Common myeloid progenitor, CD34-positive (primary cell): ENCODE results near the gene BTBD16.

Experiments
- CTCF ChIA-PET: fragments of 350-600 bp; sonication (Branson Sonifier 250); formaldehyde crosslinking; loops from one replicate; lab custom pipeline; 2021; ENCODE audit warnings: antibody characterized with exemption; lab: Charles Lee
- POLR2A ChIA-PET: fragments of 350-600 bp; sonication (Branson Sonifier 250); formaldehyde crosslinking; loops from one replicate; lab custom pipeline; 2021; ENCODE audit warnings: antibody characterized with exemption; lab: Charles Lee
- DNase-seq, 3 donors: peaks; one replicate each; pipeline versions ENCODE4 v3.0.0 to v3.0.0-alpha.2; 2013
- H3K27ac ChIP-seq, 2 experiments: 1 replicate in 1 of 2; 2 replicates in 1 of 2; pipeline ENCODE4 v1.7.0; 2013; ENCODE audit warnings: inconsistent platforms in 2 of 2, low read length in 2 of 2, mild to moderate bottlenecking in 2 of 2, low read depth in 1 of 2, moderate library complexity in 1 of 2; ENCODE audit not compliant: severe bottlenecking in 2 of 2, insufficient read depth in 1 of 2, poor library complexity in 1 of 2
- H3K27me3 ChIP-seq, 5 experiments: replicated peaks in 2 of 5; 1 replicate in 3 of 5; 2 replicates in 2 of 5; pipeline versions ENCODE4 v1.6.1 to v1.7.0; 2013; ENCODE audit warnings: low read length in 4 of 5, mild to moderate bottlenecking in 2 of 5, moderate library complexity in 2 of 5, inconsistent platforms in 1 of 5; ENCODE audit not compliant: insufficient read depth in 5 of 5, control insufficient read depth in 4 of 5
- H3K36me3 ChIP-seq, 4 experiments: 1 replicate in 2 of 4; 2 replicates in 2 of 4; pipeline versions ENCODE4 v1.6.1 to v1.7.0; 2013; ENCODE audit warnings: low read length in 3 of 4, control low read depth in 1 of 4, mild to moderate bottlenecking in 1 of 4; ENCODE audit not compliant: control insufficient read depth in 4 of 4, insufficient read depth in 4 of 4
- H3K4me1 ChIP-seq, 4 experiments: 1 replicate in 3 of 4; 2 replicates in 1 of 4; pipeline versions ENCODE4 v1.6.1 to v1.7.1; 2013; ENCODE audit warnings: low read length in 3 of 4, mild to moderate bottlenecking in 3 of 4, control low read depth in 1 of 4, inconsistent platforms in 1 of 4, moderate library complexity in 1 of 4; ENCODE audit not compliant: control insufficient read depth in 4 of 4, insufficient read depth in 4 of 4; ENCODE audit errors: control extremely low read depth in 1 of 4
- H3K4me3 ChIP-seq, 7 experiments: 1 replicate in 4 of 7; 2 replicates in 3 of 7; pipeline versions ENCODE4 v1.5.1 to v1.7.0; 2013; ENCODE audit warnings: mild to moderate bottlenecking in 7 of 7, low read length in 6 of 7, moderate library complexity in 6 of 7, inconsistent platforms in 2 of 7, low read depth in 2 of 7, control low read depth in 1 of 7; ENCODE audit not compliant: insufficient read depth in 4 of 7, control insufficient read depth in 1 of 7; ENCODE audit errors: extremely low read depth in 1 of 7
- H3K9me3 ChIP-seq, 5 experiments: 1 replicate in 4 of 5; 2 replicates in 1 of 5; pipeline versions ENCODE4 v1.6.1 to v1.7.1; 2013; ENCODE audit warnings: low read length in 4 of 5, mild to moderate bottlenecking in 2 of 5, inconsistent platforms in 1 of 5, low read depth in 1 of 5, moderate library complexity in 1 of 5; ENCODE audit not compliant: control insufficient read depth in 4 of 5, insufficient read depth in 2 of 5; ENCODE audit errors: control extremely low read depth in 1 of 5
- WGBS: methylation state at CpG from one replicate; pipeline ENCODE4 v1.1.5; 2013; ENCODE audit not compliant: insufficient coverage; 5-methylcytosine and 5-hydroxymethylcytosine counted together

Gene BTBD16

DNA sequence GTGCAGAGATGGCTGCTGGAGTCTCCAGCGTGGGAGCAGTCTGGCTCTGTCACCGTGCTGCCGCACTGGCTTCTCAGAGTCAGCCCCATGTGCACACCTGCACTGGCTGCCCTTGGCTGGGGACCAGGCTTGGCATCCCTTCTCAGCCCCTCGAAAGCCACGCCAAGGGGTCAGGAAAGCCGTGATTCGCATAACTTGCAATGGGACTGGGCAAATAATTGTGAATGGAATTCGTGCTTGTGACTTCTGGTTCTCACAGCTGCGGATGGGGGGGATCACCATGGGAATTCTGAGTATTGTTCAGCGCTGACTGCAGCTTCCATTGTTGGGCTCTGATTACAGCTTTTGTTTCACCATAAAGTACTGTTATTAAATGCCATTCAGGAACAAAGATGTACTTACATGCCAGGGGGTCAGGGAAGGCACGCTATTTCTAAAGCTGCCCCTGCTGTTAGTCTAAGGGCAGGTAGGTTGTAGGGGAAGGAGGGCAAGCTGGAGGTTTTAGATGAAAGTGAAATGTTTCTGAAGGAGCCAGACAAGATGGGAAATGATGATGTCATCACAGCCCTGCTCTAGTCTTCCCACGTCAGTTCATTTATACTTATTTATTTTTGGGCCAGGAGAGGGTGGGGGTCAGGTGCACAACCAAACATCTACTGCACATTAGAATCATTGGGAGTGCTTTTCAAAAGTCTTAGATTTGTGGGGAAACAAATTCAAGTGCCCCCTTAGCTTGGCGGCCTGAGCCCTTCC, 97.6 kb downstream of the BTBD16 start:
- DNase-seq = no peak
- 75% methylated on average over 12 of the region's 13 CpGs for WGBS
- H3K9me3 ChIP-seq = peaks cover 0 to 6% (median 2%) of the 10 kb centered on the region in 5 experiments
- ChIA-PET POLR2A (no interaction called here), CTCF (interaction anchor here (0.9 to 1.4 kb wide), 2 partner anchors 14 to 25 kb away, joined by 3 to 4 read pairs; no protein-coding TSS in a partner anchor)
- H3K27me3 ChIP-seq = peaks cover 5 to 28% (median 15%) of the 10 kb centered on the region in 5 experiments
- no peak overlapping the region for H3K27ac ChIP-seq
- H3K4me1 ChIP-seq = peaks cover 1 to 2% (median 2%) of the 10 kb centered on the region in 4 experiments
- no peak overlapping the region for H3K4me3 ChIP-seq
- H3K36me3 ChIP-seq = no peaks in the 10 kb centered on the region

GRCh38 chr10:122373108-122373507, 102.0 kb downstream of the BTBD16 start:
- H3K27me3 ChIP-seq = peaks cover 5 to 30% (median 15%) of the 10 kb centered on the region in 5 experiments
- H3K4me1 ChIP-seq = peaks cover 7 to 17% (median 13%) of the 10 kb centered on the region in 4 experiments
- 97% methylated on average over 3 of the region's 4 CpGs for WGBS
- H3K36me3 ChIP-seq = no peaks in the 10 kb centered on the region
- ChIA-PET CTCF (no interaction called here), POLR2A (no interaction called here)
- DNase-seq = no peak
- H3K4me3 ChIP-seq = no peak overlapping the region
- H3K9me3 ChIP-seq = no peaks in the 10 kb centered on the region
- H3K27ac ChIP-seq = no peak overlapping the region

DNA sequence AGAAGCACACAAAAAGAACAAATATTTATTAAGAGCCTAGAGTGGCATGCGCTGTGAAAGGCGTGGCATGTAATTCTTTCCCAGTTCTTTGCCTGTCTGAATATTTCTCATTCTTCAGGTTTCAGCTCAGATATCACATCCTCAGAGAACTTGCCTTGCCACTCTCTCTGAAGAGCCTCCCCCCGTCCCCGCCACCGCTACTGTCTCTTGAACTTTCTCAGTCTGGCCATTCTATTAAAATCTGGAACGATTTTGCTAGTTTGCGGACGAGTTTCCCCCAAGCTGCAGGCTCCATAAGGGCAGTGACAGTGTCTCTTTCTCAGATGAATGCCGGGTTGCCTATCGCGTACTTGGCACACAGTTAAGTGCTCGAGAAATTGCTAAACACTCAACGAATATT, 102.6 kb downstream of the BTBD16 start:
- Histone ChIP-seq H3K27ac (no peak overlapping the region), H3K4me3 (peak overlapping the region; percentile 31 to 92 (median 70)), H3K27me3 (peaks cover 5 to 25% (median 12%) of the 10 kb centered on the region in 5 experiments), H3K36me3 (no peaks in the 10 kb centered on the region), H3K4me1 (peaks cover 7 to 17% (median 13%) of the 10 kb centered on the region in 4 experiments), H3K9me3 (no peaks in the 10 kb centered on the region)
- DNase-seq = peak in 1 of 3 donors; percentile 17
- POLR2A ChIA-PET = no interaction called here
- WGBS = 19% methylated on average over 11 of the region's 13 CpGs
- CTCF ChIA-PET = no interaction called here

DNA sequence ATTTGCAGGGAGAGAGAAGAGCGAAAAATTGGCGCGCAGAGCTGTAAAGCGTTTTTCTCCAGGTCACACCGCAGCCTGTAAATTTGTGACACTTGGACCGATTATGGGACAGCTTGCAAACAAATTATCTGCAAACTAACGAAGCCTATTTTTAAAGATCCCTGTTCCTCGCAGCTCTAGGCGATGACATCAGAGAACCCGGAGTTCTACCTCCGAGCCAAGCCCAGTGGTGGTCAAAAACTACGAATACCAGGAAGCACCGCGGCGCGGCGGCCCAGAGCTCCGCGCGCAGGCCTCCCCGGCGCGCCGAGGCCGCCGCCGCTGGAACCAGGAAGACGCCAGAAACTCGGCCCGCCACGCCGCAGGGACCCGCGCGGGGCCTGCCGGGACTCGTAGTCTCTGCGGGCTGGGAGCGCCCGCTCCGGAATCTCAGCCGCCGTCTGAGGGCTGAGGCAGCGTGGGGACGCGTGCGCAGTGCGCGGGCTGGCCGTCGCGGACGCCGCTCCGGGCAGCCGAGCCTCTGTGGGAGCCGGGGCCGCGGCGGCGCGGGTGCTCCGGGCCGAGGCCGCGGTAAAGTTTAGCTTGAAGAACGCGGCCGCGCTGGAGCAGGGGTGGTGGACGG, 103.3 kb downstream of the BTBD16 start, which contains the start of gene PLEKHA1:
Gene PLEKHA1 (plus strand): TSS at position 472 of the 622 bp plus-strand sequence. CDS start 18,493 bp downstream, outside the sequence.
- ChIA-PET CTCF (interaction anchor here (1.0 kb wide), 1 partner anchor 45 kb away, joined by 3 read pairs; no protein-coding TSS in a partner anchor), POLR2A (no interaction called here)
- Histone ChIP-seq H3K36me3 (peaks cover 0 to under 1% (median 0%) of the 10 kb centered on the region in 4 experiments), H3K4me1 (peaks cover 7 to 17% (median 13%) of the 10 kb centered on the region in 4 experiments), H3K27me3 (peaks cover 5 to 25% (median 12%) of the 10 kb centered on the region in 5 experiments), H3K9me3 (no peaks in the 10 kb centered on the region), H3K4me3 (peak within 1 kb of the TSS; percentile 60 to 92 (median 80)), H3K27ac (peak within 1 kb of the TSS in 1 of 2 experiments; percentile 49)
- DNase-seq = peak; percentile 91 to 96 (median 94)
- under 1% methylated on average over 68 of the region's 71 CpGs for WGBS

DNA sequence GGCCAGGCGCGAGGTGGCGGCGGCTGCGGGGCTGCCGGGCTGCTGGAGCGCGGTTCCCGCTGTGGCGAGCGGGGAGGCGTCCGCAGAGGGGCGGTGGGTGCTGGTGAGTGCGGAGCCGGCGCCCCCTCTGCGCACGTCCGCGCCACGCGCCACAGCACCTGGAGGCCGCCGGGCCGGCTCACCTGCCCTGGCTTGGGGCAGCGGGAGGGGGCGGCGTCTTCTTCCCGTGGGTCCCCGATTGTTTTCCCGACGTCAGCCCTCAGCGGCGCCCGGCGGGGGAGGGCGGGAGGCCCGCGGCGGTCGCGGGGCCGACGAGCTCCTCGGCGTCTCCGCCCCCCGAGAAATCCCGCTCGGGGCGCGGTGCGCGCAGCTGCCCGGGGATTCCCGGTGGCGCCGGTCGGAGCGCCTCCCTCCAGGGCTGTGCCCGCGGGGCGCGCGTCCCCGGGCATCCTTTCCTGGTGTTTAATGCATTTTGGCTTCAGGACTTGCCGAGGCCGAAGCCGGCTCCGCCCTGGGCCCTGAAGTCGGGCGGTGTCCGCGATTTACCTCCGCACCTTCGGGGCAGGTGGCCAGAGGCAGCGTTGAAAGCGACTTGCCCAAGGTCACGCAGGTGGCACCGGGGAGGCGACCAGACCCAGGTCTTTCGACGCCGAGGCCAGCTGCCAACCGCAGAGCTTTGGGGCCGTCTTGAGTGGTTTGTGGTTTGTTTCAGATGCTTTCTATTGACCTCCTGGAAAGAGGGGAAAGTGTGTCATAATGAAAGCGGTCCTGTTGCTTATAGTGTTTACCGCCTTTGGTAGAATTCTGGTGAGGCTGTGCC, 104.0 kb downstream of the BTBD16 start:
- Histone ChIP-seq H3K4me3 (peak overlapping the region; percentile 60 to 92 (median 80)), H3K27me3 (peaks cover 3 to 22% (median 12%) of the 10 kb centered on the region in 5 experiments), H3K9me3 (no peaks in the 10 kb centered on the region), H3K27ac (peak overlapping the region in 1 of 2 experiments; percentile 49), H3K36me3 (peaks cover 0 to 5% (median 0%) of the 10 kb centered on the region in 4 experiments), H3K4me1 (peaks cover 7 to 17% (median 13%) of the 10 kb centered on the region in 4 experiments)
- CTCF ChIA-PET = interaction anchor here (1.0 kb wide), 1 partner anchor 44 kb away, joined by 3 read pairs; no protein-coding TSS in a partner anchor
- whole genome bisulfite sequencing = 0% methylated on average over 87 of the region's 89 CpGs
- DNase-seq = peak; percentile 40 to 73 (median 71)
- POLR2A ChIA-PET = no interaction called here

- CTCF ChIA-PET = no interaction called here
- H3K27ac ChIP-seq = peak overlapping the region in 1 of 2 experiments; percentile 49
- peaks cover 7 to 17% (median 13%) of the 10 kb centered on the region in 4 experiments for H3K4me1 ChIP-seq
- H3K27me3 ChIP-seq = peaks cover 2 to 17% (median 9%) of the 10 kb centered on the region in 5 experiments
- no peaks in the 10 kb centered on the region for H3K9me3 ChIP-seq
- H3K36me3 ChIP-seq = peaks cover 0 to 5% (median 0%) of the 10 kb centered on the region in 4 experiments
- peak overlapping the region; percentile 60 to 92 (median 80) for H3K4me3 ChIP-seq
- no peak for DNase-seq
- WGBS = 14% methylated on average over 5 of the region's 7 CpGs
- POLR2A ChIA-PET = no interaction called here
These were observed 104.6 kb downstream of the BTBD16 start for GRCh38 chr10:122375679-122376160.
